GM19468 (cell line): ENCODE measurements around the gene SWI5.

Experiments
- ATAC-seq: cut with Tn5 transposase; IDR thresholded peaks from one replicate; pipeline ENCODE4 v1.9.1; 2021; ENCODE audit warnings: mild to moderate bottlenecking, moderate library complexity, moderate number of reproducible peaks; ENCODE audit not compliant: unreplicated experiment; ENCODE audit errors: extremely low read depth

The SWI5 gene

DNA sequence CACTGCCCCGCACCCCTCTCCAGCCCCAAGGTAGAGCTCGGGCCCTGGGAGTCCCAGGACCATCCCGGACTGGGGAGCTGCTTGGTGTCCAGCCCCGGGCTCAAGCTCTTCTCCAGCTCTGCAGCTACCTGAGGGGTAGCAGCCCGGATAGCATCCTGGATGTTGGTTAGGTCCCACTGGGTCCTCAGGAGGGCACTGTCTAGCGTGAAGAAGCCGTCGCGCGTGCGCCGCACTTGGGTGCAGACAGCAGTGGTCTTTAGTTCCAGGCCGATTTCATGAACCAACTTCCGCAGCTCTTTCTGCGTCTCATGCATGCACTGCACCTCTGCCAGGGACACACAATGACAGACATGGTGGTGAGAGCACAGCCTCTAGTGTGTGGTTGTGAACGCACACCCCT is 33.5 kb downstream of the SWI5 start:
- ATAC-seq = no peak

DNA sequence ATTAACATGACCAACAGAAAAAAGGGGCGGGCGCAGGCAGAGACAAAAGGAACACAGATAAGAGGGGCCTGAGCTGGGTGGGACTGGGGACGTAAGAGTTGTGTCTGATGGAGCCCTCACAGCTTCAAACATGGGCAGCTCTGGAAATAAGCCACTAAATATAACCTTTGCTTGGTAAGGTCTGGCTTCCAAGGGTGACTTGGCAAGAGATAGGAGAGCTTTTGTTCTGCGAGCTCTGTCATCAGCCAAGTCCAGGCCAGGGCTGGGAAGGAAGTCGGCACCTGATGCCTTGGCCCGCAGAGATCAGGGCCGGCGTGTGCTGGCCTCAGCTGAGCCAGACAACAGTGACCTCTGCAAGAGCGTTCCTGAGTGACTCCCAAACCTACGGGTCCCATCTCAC is 34.4 kb downstream of the SWI5 start:
- no peak for ATAC-seq

DNA sequence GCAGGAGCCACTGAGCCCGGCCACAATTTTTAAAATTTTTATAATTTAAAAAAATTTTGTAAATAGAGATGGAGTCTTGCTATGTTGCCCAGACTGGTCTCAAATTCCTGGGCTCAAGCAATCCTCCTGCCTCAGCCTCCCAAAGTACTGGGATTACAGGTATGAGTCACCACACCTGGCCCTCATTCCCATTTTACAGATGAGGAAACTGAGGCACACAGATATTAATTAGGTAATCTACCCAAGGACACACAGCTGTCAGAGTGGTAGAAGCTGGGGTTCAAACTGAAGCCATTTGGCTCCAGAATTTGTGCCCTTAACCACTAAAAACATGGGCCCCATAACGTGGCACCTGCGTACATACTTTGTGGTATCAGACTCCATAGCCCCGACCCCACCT is 38.6 kb downstream of the SWI5 start:
- ATAC-seq = no peak

DNA sequence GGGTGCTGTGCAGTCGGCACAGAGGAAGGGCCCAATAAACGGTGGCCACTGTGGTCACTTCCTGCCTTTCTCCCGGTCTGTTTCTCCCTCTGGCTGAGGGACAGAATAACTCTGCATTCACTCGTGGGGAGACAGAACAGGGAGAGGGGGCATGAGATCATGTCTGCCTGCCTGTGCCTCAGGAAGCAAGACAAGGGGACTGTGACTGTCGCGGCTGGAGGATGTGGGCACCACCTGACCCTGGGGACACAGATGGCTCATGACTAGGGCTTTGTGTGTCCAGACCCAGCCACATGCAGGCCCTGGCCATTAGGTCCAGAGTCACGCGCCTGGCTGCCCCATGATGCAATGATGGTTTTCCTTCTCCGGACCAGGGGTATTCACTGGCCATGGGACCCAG is 40.3 kb downstream of the SWI5 start:
- no peak for ATAC-seq

DNA sequence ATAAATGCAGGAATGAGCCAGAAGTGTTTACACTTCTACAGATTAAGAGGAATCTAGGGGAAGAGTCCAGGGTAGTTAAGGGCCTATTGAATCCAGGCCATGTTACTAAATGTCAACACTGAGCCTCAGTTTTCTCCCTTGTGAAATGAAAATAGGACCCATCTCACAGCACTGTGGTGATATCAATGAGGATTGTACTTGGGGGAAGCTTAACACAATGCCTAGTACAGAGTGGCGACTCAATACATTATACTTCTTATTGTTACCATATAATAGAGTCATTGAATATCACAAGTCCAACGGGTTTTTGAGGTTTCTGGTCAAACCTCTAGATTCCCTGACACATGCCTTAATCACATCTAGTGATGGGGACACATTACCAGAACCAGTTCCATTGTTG is 41.6 kb downstream of the SWI5 start:
- no peak for ATAC-seq

DNA sequence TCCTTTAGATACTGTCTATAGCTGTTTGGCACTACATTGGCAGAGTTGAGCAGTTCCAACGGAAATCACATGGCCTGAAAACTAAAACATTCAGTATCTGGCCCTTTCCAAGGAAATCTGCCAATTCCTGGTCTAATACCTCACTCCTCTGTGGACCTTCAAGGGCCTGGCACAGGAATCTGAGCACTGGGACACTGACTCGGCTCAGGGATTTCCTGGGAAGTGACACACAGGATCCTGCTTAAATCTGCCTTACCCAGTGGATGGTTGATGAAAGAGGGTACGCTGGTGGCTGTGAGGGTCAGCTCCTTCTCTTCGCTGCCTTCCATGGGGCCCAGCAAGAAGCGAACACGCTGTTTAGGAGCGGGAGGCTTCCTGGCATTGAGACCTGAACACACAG is 45.3 kb downstream of the SWI5 start:
- no peak for ATAC-seq

DNA sequence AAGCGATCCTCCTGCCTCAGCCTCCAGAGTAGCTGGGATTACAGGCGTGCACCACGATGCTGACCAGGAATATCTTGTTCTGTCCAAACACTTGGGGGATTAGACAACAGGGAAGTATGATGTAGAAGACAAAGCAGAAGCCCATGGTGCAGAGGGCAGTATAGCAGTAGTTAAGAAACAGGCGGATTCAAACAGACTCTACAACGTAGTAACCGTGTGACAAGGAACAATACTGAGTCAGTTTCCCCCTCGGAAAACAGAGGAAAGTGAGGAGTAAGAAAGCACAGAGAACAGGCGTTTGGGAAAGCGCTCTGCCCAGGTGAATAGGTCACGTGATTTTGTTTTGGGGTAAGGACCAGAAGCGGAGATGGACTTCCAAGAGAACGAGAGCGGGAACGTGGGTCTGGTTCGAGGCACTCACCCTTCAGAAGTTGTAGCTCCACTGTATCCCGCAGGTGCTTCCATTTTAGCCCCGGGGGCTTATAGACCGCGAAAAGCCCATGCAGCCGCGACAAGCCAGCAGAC is 45.9 kb downstream of the SWI5 start:
- no peak for ATAC-seq

DNA sequence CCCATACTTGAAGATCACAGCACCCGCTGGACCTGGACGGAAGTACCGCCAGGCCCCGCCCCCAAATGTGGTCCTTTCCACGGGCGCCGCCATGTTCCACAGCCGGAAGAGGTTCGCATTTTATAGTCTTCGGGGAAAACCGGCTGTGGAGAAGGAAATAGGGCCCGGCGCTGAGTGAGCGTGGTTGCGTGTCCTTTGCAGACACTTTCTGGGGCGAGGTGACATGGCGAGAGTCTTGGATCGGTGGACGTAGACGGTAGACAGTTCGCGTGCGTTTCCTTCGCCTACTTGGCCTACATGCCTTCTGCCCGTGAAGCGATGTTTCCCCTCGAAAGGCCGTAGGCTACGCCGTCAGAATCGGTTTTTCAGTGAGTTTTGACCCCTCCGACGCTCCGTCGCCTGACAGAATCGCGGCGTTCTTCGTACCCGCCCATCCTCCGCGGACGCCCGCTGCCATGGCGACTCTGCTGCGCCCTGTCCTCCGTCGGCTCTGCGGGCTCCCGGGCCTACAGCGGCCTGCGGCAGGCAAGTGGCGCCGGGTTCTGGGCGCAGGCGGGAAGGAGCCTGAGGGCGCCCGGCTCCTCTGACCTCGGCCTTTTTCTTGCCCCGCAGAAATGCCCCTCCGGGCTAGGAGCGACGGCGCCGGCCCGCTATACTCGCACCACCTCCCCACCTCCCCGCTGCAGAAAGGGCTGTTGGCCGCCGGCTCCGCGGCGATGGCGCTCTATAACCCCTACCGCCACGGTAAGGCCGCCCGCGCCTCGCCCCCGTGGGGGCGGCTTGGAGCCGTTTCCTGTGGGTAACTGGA is 46.5 kb downstream of the SWI5 start, which contains the start of the genes COQ4 and TRUB2:
Gene COQ4, plus strand, starts transcription at position 436 of the 808 bp plus-strand sequence. Its CDS starts 20 bp downstream, at position 456.
Gene TRUB2, minus strand, starts transcription at position 44 of the 808 bp plus-strand sequence. Its CDS starts 39 bp downstream, at position 5.
- ATAC-seq = peak; percentile 38

DNA sequence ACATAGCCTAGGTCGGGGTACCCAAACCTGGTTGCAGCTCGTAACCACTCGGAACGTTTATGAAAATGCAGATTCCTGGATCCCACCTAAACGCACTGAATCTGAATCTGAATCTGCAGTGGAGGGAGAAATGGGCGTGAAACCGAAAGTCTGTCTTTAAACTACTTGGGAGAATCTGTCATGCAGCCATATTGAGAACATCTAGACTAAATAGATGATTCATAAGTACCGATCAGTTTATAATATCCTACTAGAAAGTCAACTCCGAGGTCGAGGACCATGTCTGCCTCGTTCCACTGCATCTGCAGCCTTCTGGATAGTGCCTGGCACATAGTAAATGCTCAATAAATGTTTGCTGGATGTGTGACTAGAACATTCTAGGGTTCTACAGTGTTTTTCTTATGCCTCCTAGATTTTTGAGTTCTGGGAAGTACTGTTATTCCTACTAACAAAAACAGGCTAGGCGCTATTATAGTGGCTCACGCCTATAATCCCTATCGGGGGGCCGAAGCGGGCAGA is 47.2 kb downstream of the SWI5 start:
- ATAC-seq = no peak

DNA sequence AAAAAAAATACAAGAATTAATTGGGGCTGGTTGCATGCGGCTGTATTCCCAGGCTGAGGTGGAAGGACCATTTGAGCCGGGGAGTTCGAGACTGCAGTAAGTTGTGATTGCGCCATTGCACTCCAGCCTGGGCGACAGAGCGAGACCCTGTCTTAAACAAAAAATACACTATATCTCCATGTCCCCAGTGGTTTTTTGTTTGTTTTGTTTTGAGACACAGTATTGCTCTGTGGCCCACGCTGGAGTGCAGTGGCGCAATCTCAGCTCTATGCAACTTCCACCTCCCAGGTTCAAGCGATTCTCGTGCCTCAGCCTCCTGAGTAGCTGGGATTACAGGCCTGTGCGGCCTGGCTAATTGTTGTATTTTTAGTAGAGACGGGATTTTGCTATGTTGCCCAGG is 47.7 kb downstream of the SWI5 start:
- ATAC-seq = no peak

DNA sequence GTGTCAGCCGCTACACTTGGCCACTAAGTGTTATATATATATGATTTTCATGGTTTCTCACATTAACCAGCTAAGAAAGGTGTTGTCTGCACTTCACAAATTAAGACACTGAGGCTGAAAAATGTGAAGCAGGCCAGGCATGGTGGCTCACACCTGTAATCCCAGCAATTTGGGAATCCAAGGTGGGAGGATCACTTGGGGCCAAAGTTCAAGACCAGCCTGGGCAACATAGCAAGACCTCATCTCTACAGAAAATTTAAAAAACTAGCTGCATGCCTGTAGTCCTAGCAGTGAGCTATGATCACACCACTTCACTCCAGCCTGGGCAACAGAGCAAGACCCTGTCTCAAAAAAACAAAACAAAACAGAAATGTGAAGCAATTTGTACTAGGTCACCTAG is 48.3 kb downstream of the SWI5 start:
- ATAC-seq = no peak

DNA sequence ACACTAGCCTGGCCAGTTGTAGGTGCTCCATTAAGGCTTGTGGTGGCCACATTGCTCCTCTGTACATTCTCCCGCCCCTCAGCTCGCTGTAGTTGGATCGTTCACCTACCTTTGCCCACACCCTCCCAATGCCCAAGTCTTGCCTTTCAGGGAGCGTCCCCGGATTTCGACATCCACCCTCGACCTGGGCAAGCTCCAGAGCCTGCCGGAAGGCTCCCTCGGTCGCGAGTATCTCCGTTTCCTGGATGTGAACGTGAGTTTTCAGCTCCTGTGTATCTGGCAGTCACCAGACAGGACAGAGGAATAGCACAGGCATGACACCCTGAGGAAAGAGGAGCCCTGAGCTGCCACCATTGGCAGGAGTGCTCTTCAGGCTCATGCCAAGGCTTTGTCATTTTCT is 49.6 kb downstream of the SWI5 start:
- no peak for ATAC-seq

DNA sequence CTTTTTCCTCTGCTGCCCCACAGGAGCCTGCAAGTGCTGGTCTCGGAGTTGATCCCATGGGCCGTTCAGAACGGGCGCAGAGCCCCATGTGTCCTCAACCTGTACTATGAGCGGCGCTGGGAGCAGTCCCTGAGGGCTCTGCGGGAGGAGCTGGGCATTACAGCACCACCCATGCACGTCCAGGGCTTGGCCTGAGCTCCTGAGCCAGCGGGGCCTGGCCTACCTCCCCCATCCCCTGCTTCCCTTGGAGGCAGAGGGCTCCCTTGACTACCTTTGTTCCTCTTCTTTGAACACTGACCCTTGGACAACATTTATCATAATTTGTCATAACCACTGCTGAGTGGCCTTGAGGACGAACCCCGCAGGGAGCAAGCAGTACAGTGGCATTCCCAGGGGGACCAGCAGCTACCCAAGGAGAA is 57.4 kb downstream of the SWI5 start:
- ATAC-seq = no peak

DNA sequence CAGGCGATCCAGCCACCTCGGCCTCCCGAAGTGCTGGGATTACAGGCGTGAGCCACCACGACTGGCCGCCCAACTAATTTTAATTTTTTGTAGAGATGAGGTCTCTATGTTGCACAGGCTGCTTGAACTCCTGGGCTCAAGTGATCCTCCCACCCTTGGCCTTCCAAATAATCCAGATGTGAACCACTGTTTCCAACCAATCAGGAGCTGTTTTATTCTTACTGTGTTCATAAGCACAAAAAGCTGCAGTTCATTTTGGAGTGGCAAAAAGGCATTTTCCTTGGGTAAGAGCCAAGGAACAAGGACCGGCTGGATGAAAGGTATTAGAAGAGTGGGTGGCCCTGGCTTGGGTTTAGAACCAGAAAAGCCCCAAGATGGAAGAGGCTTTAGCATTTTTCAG is 59.1 kb downstream of the SWI5 start:
- ATAC-seq = no peak

DNA sequence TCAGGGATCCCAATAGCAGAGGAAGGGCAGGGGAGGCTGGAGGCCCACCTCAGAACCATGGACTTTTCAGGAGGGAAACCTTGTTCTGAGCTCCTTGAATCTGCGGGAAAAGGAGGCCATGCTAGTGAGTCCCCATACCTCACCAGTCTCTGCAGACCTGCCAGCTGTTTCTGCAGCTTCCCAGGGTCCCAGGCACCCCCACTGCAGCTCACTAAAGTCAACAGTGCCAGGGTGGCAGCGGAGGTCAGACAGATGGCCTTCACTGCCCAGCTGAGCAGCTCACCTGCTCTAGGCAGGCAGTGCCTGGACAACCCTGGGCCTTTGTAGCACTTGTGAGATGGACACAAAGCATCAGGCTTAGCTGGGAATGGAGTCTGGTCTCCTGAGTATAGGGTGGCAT is 59.8 kb downstream of the SWI5 start:
- ATAC-seq = no peak

DNA sequence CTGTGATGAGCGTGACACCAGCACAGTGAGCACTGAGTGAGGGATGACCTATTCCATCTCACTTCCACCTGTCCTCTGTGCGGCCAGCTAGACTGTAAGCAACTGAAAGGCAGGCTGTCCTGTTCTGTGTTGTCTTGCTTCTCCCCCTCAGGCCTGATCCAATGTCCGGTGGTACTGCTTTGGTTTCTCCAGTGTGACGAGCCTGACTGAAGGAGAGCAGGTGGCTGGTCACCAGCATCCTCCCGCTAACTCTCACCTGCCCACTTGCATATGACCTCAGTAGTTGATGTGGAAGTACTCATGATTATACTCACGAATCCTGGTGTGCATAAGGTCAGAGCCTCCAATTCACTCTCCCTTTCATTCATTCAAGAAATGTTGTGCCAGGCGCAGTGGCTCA is 61.9 kb downstream of the SWI5 start:
- ATAC-seq = no peak
